Karpas-422 (cell line): ENCODE data around the gene ASB1. TPM values are rescaled to one million over a fixed set of nuclear protein-coding genes. Genes with fewer than 3 reads are reported as not detected.

Source experiments
- DNase-seq: peaks from one replicate; pipeline ENCODE4 v3.0.0-alpha.2; 2015
- H2AFZ ChIP-seq: fragments of 200-600 bp; sonication (generic); 2 replicates; pipeline ENCODE4 v1.6.1; 2014; ENCODE audit warnings: antibody characterized with exemption, low read length, mixed read lengths
- H3K27ac ChIP-seq: fragments of 200-600 bp; sonication (generic); 2 replicates; pipeline ENCODE4 v1.5.1; 2014; ENCODE audit warnings: mild to moderate bottlenecking, low read length, moderate library complexity
- H3K27me3 ChIP-seq: fragments of 200-600 bp; sonication (generic); 2 replicates; pipeline ENCODE4 v1.6.1; 2014; ENCODE audit warnings: low read length, mixed read lengths
- H3K36me3 ChIP-seq: fragments of 200-600 bp; sonication (generic); 2 replicates; pipeline ENCODE4 v1.6.1; 2014; ENCODE audit warnings: low read length, mixed read lengths; ENCODE audit not compliant: insufficient read depth
- H3K4me1 ChIP-seq: fragments of 200-600 bp; sonication (generic); 2 replicates; pipeline ENCODE4 v1.6.1; 2014; ENCODE audit warnings: mild to moderate bottlenecking, low read length, mixed read lengths
- H3K4me2 ChIP-seq: fragments of 200-600 bp; sonication (generic); 2 replicates; pipeline ENCODE4 v1.6.1; 2014; ENCODE audit warnings: low read length, low read depth, mild to moderate bottlenecking; ENCODE audit not compliant: poor library complexity, severe bottlenecking
- H3K4me3 ChIP-seq: fragments of 200-600 bp; sonication (generic); 2 replicates; pipeline ENCODE4 v1.5.1; 2014; ENCODE audit warnings: mild to moderate bottlenecking, antibody characterized with exemption, low read length, mixed read lengths
- H3K79me2 ChIP-seq: fragments of 200-600 bp; sonication (generic); 2 replicates; pipeline ENCODE4 v1.6.1; 2014; ENCODE audit warnings: mild to moderate bottlenecking, low read length, mixed read lengths
- H3K9ac ChIP-seq: fragments of 200-600 bp; sonication (generic); 2 replicates; pipeline ENCODE4 v1.6.0; 2014; ENCODE audit warnings: low read length
- H3K9me2 ChIP-seq: fragments of 200-600 bp; sonication (generic), shearing (Covaris generic); replicated peaks from 2 replicates; pipeline ENCODE4 v1.6.0; 2014; ENCODE audit warnings: mild to moderate bottlenecking, low read length, moderate library complexity; ENCODE audit not compliant: insufficient read depth
- H3K9me3 ChIP-seq: fragments of 300-700, 200-600 bp; sonication (generic); 2 replicates; pipeline ENCODE4 v1.6.1; 2014; ENCODE audit warnings: low read length, mixed read lengths
- H4K20me1 ChIP-seq: fragments of 200-600 bp; sonication (generic); 2 replicates; pipeline ENCODE4 v1.6.1; 2014; ENCODE audit warnings: mild to moderate bottlenecking, antibody characterized with exemption, low read length, low read depth; ENCODE audit not compliant: insufficient read depth
- total RNA-seq: library from RNA; depleted of rRNA; stranded (reverse); fragments of >200 nt; shearing (Covaris generic); gene quantifications from 2 replicates; pipeline ENCODE4 v1.2.3, GENCODE V29; 2014; ENCODE audit warnings: low replicate concordance

The ASB1 gene
- total RNA-seq, 1 experiment from 2014 or later: 25.1 TPM

- no peak overlapping the region for H2AFZ ChIP-seq
- H3K36me3 ChIP-seq: no peaks in the 10 kb centered on the region
- H3K79me2 ChIP-seq: no peaks in the 10 kb centered on the region
- no peak overlapping the region for H3K27ac ChIP-seq
- no peak overlapping the region for H3K9ac ChIP-seq
- no peaks in the 10 kb centered on the region for H3K9me3 ChIP-seq
- DNase-seq: no peak
- H3K4me3 ChIP-seq: no peak overlapping the region
- no peaks in the 10 kb centered on the region for H3K27me3 ChIP-seq
- H3K4me2 ChIP-seq: no peak overlapping the region
- H4K20me1 ChIP-seq: no peaks in the 10 kb centered on the region
- H3K9me2 ChIP-seq: no peaks in the 10 kb centered on the region
- no peaks in the 10 kb centered on the region for H3K4me1 ChIP-seq
Measured at GRCh38 chr2:238407566-238407965, 19.2 kb upstream of the ASB1 start.

GRCh38 chr2:238408615-238409340, 17.9 kb upstream of the ASB1 start:
- Histone ChIP-seq H3K4me1 (peaks cover 7% of the 10 kb centered on the region), H3K9ac (no peak overlapping the region), H3K4me3 (no peak overlapping the region), H3K9me3 (no peaks in the 10 kb centered on the region), H3K36me3 (no peaks in the 10 kb centered on the region), H3K4me2 (no peak overlapping the region), H2AFZ (no peak overlapping the region), H3K27me3 (no peaks in the 10 kb centered on the region), H3K79me2 (no peaks in the 10 kb centered on the region), H3K9me2 (no peaks in the 10 kb centered on the region), H4K20me1 (no peaks in the 10 kb centered on the region), H3K27ac (no peak overlapping the region)
- no peak for DNase-seq

- no peak for DNase-seq
- H3K4me1 ChIP-seq: peaks cover 10% of the 10 kb centered on the region
- H3K9ac ChIP-seq: no peak overlapping the region
- H3K27ac ChIP-seq: no peak overlapping the region
- H3K4me3 ChIP-seq: no peak overlapping the region
- H3K9me3 ChIP-seq: no peaks in the 10 kb centered on the region
- no peak overlapping the region for H2AFZ ChIP-seq
- no peak overlapping the region for H3K4me2 ChIP-seq
- no peaks in the 10 kb centered on the region for H3K27me3 ChIP-seq
- H4K20me1 ChIP-seq: no peaks in the 10 kb centered on the region
- no peaks in the 10 kb centered on the region for H3K79me2 ChIP-seq
- H3K36me3 ChIP-seq: no peaks in the 10 kb centered on the region
- no peaks in the 10 kb centered on the region for H3K9me2 ChIP-seq
Measured at GRCh38 chr2:238409341-238410199, 17.2 kb upstream of the ASB1 start.

GRCh38 chr2:238412067-238412767, 14.5 kb upstream of the ASB1 start:
- Histone ChIP-seq H3K4me3 (no peak overlapping the region), H3K9ac (no peak overlapping the region), H3K9me3 (no peaks in the 10 kb centered on the region; the same call in 1 of the 2 replicates), H3K79me2 (no peaks in the 10 kb centered on the region), H3K9me2 (no peaks in the 10 kb centered on the region), H3K4me2 (no peak overlapping the region), H3K36me3 (peaks cover 6% of the 10 kb centered on the region), H3K27me3 (no peaks in the 10 kb centered on the region), H4K20me1 (no peaks in the 10 kb centered on the region), H3K27ac (no peak overlapping the region), H2AFZ (no peak overlapping the region), H3K4me1 (peaks cover 16% of the 10 kb centered on the region)
- DNase-seq: no peak

DNA sequence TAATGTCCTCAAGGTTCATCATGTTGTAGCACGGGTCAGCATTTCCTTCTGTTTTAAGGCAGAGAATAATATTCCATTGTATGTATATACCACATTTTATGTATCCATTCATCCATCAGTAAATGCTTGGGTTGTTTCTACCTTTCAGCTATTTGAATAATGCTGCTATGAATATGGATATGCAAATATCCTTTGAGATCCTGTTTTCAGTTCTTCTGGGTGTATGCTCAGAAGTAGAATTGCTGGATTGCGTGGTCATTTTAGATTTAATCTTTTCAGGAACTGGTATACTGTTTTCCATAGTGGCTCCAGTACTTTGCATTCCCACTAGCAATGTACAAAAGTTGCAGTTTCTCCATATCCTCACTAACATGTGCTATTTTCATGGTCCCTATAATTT, 13.4 kb upstream of the ASB1 start:
- Histone ChIP-seq H2AFZ (no peak overlapping the region), H4K20me1 (no peaks in the 10 kb centered on the region), H3K36me3 (peaks cover 6% of the 10 kb centered on the region), H3K4me3 (no peak overlapping the region), H3K4me2 (no peak overlapping the region), H3K9ac (no peak overlapping the region), H3K27ac (no peak overlapping the region), H3K9me2 (no peaks in the 10 kb centered on the region), H3K27me3 (no peaks in the 10 kb centered on the region), H3K4me1 (peaks cover 16% of the 10 kb centered on the region), H3K79me2 (no peaks in the 10 kb centered on the region), H3K9me3 (no peaks in the 10 kb centered on the region; the same call in 1 of the 2 replicates)
- no peak for DNase-seq

GRCh38 chr2:238415036-238415764, 11.5 kb upstream of the ASB1 start:
- Histone ChIP-seq H3K79me2 (no peaks in the 10 kb centered on the region), H3K9ac (no peak overlapping the region), H3K36me3 (peaks cover 6% of the 10 kb centered on the region), H3K9me3 (no peaks in the 10 kb centered on the region; the same call in 1 of the 2 replicates), H3K4me2 (no peak overlapping the region), H3K27ac (no peak overlapping the region), H3K9me2 (no peaks in the 10 kb centered on the region), H3K4me1 (peaks cover 16% of the 10 kb centered on the region), H4K20me1 (no peaks in the 10 kb centered on the region), H2AFZ (no peak overlapping the region), H3K27me3 (no peaks in the 10 kb centered on the region), H3K4me3 (no peak overlapping the region)
- peak; percentile 54 for DNase-seq

DNA sequence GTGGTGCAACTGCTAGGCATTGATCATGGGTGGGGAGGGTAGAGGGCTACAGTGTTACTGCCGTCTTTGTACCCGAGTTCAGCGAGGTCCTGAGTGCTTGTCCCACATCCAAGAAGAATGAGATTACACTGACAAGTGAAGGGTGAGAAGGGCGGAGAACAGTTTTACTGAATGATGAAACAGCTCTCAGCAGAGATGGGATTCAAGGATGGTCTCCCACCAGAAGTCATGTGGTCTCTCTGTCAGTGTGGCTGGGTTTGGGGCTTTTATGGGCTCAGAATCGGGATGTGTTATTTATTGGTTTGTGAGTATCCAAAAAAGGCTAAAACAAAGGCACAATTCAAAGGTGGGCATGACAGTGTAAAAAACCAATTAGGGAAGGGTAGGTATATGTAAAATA, 10.8 kb upstream of the ASB1 start:
- no peaks in the 10 kb centered on the region for H3K9me2 ChIP-seq
- no peaks in the 10 kb centered on the region; the same call in 1 of the 2 replicates for H3K9me3 ChIP-seq
- H3K79me2 ChIP-seq: no peaks in the 10 kb centered on the region
- no peak overlapping the region for H2AFZ ChIP-seq
- no peak for DNase-seq
- H3K4me2 ChIP-seq: no peak overlapping the region
- no peaks in the 10 kb centered on the region for H3K27me3 ChIP-seq
- H3K9ac ChIP-seq: no peak overlapping the region
- H3K27ac ChIP-seq: no peak overlapping the region
- H3K36me3 ChIP-seq: peaks cover 6% of the 10 kb centered on the region
- no peak overlapping the region for H3K4me3 ChIP-seq
- H4K20me1 ChIP-seq: no peaks in the 10 kb centered on the region
- H3K4me1 ChIP-seq: peaks cover 16% of the 10 kb centered on the region
